Measurements from ENCODE around the gene PLA2G15.

Gene PLA2G15
- total RNA-seq: 5.4 to 14.7 (median 9.0) reads per million in 9 experiments

GRCh38 chr16:68244903-68245853 lies at the start of gene PLA2G15:
Gene PLA2G15, plus strand, starts transcription at chr16:68245373. Its CDS starts 54 bp downstream, at chr16:68245427.
- Mint-ChIP-seq H3K4me3 (peak within 1 kb of the TSS; percentile 99), H3K27ac (peak within 1 kb of the TSS; percentile 85 to 95), H3K36me3 (ENCODE audit: insufficient read depth) (peaks cover 29% of the 10 kb centered on the region), H3K9me3 (no peaks in the 10 kb centered on the region), H3K27me3 (no peaks in the 10 kb centered on the region), H3K4me1 (ENCODE audit: low read depth in 2 of 2) (peaks cover 14 to 22% of the 10 kb centered on the region in 2 donors)
- peak; percentile 96 for ATAC-seq (replicated peaks)
- peak; percentile 92 to 97 (median 95) for DNase-seq

- no peak for DNase-seq
- Mint-ChIP-seq H3K9me3 (no peaks in the 10 kb centered on the region), H3K36me3 (ENCODE audit: insufficient read depth) (peaks cover 40% of the 10 kb centered on the region)
Observed at GRCh38 chr16:68197250-68197649, 47.9 kb upstream of the PLA2G15 start.

GRCh38 chr16:68200088-68200783 lies 44.9 kb upstream of the PLA2G15 start:
- Mint-ChIP-seq H3K27me3 (no peaks in the 10 kb centered on the region), H3K4me3 (no peak overlapping the region), H3K9me3 (no peaks in the 10 kb centered on the region), H3K4me1 (ENCODE audit: low read depth in 2 of 2) (peaks cover 7 to 21% of the 10 kb centered on the region in 2 donors), H3K36me3 (ENCODE audit: insufficient read depth) (peaks cover 52% of the 10 kb centered on the region), H3K27ac (peak overlapping the region; percentile 56 to 80)
- DNase-seq (no peak), ATAC-seq (replicated peaks) (peak; percentile 39)

More at GRCh38 chr16:68197250-68197649, 47.9 kb upstream of the PLA2G15 start:
- no peaks in the 10 kb centered on the region for H3K27me3 Mint-ChIP-seq
- peaks cover 7 to 28% of the 10 kb centered on the region in 2 donors for H3K4me1 Mint-ChIP-seq (ENCODE audit: low read depth in 2 of 2)
- H3K27ac Mint-ChIP-seq: no peak overlapping the region
- no peak for ATAC-seq (replicated peaks)
- no peak overlapping the region for H3K4me3 Mint-ChIP-seq

GRCh38 chr16:68202091-68202519 lies 43.1 kb upstream of the PLA2G15 start:
- DNase-seq (no peak), ATAC-seq (replicated peaks) (no peak)
- Mint-ChIP-seq H3K36me3 (ENCODE audit: insufficient read depth) (peaks cover 49% of the 10 kb centered on the region), H3K27ac (peak overlapping the region; percentile 6 to 60), H3K4me1 (ENCODE audit: low read depth in 2 of 2) (peaks cover 7 to 21% of the 10 kb centered on the region in 2 donors), H3K27me3 (no peaks in the 10 kb centered on the region), H3K4me3 (no peak overlapping the region), H3K9me3 (no peaks in the 10 kb centered on the region)

- Mint-ChIP-seq H3K27me3 (no peaks in the 10 kb centered on the region), H3K27ac (no peak overlapping the region), H3K4me1 (ENCODE audit: low read depth in 2 of 2) (peaks cover 9 to 18% of the 10 kb centered on the region in 2 donors), H3K4me3 (no peak overlapping the region), H3K9me3 (no peaks in the 10 kb centered on the region), H3K36me3 (ENCODE audit: insufficient read depth) (peaks cover 50% of the 10 kb centered on the region)
- ATAC-seq (replicated peaks) (no peak), DNase-seq (no peak)
Observed at GRCh38 chr16:68206245-68206644, 38.9 kb upstream of the PLA2G15 start.

- DNase-seq (no peak), ATAC-seq (replicated peaks) (no peak)
- peaks cover 43% of the 10 kb centered on the region for H3K36me3 Mint-ChIP-seq (ENCODE audit: insufficient read depth)
- H3K27me3 Mint-ChIP-seq: no peaks in the 10 kb centered on the region
- peaks cover 12 to 38% of the 10 kb centered on the region in 2 donors for H3K4me1 Mint-ChIP-seq (ENCODE audit: low read depth in 2 of 2)
- H3K9me3 Mint-ChIP-seq: no peaks in the 10 kb centered on the region
- no peak overlapping the region for H3K4me3 Mint-ChIP-seq
- peak overlapping the region; percentile 29 to 79 for H3K27ac Mint-ChIP-seq
Observed at GRCh38 chr16:68214726-68215125, 30.4 kb upstream of the PLA2G15 start.

GRCh38 chr16:68215302-68215701 lies 29.9 kb upstream of the PLA2G15 start:
- DNase-seq (no peak), ATAC-seq (replicated peaks) (no peak)
- Mint-ChIP-seq H3K4me3 (no peak overlapping the region), H3K27ac (peak overlapping the region; percentile 1 to 79), H3K36me3 (ENCODE audit: insufficient read depth) (peaks cover 45% of the 10 kb centered on the region), H3K27me3 (no peaks in the 10 kb centered on the region), H3K9me3 (no peaks in the 10 kb centered on the region), H3K4me1 (ENCODE audit: low read depth in 2 of 2) (peaks cover 16 to 43% of the 10 kb centered on the region in 2 donors)

- Mint-ChIP-seq H3K27me3 (no peaks in the 10 kb centered on the region), H3K4me1 (ENCODE audit: low read depth in 2 of 2) (peaks cover 12 to 33% of the 10 kb centered on the region in 2 donors), H3K36me3 (ENCODE audit: insufficient read depth) (peaks cover 53% of the 10 kb centered on the region), H3K4me3 (no peak overlapping the region), H3K27ac (peak overlapping the region; percentile 12 to 26), H3K9me3 (no peaks in the 10 kb centered on the region)
- ATAC-seq (replicated peaks) (no peak), DNase-seq (no peak)
Observed at GRCh38 chr16:68216240-68216639, 28.9 kb upstream of the PLA2G15 start.

- no peaks in the 10 kb centered on the region for H3K9me3 Mint-ChIP-seq
- H3K36me3 Mint-ChIP-seq (ENCODE audit: insufficient read depth): peaks cover 60% of the 10 kb centered on the region
- H3K27me3 Mint-ChIP-seq: no peaks in the 10 kb centered on the region
- DNase-seq (no peak), ATAC-seq (replicated peaks) (no peak)
- peaks cover 8 to 22% of the 10 kb centered on the region in 2 donors for H3K4me1 Mint-ChIP-seq (ENCODE audit: low read depth in 2 of 2)
- no peak overlapping the region for H3K4me3 Mint-ChIP-seq
- no peak overlapping the region for H3K27ac Mint-ChIP-seq
Observed at GRCh38 chr16:68217506-68217905, 27.7 kb upstream of the PLA2G15 start.

- H3K9me3 Mint-ChIP-seq: no peaks in the 10 kb centered on the region
- no peak for DNase-seq
- peak; percentile 91 for ATAC-seq (replicated peaks)
- peaks cover 8 to 24% of the 10 kb centered on the region in 2 donors for H3K4me1 Mint-ChIP-seq (ENCODE audit: low read depth in 2 of 2)
- peak overlapping the region; percentile 78 to 84 for H3K27ac Mint-ChIP-seq
- H3K36me3 Mint-ChIP-seq (ENCODE audit: insufficient read depth): peaks cover 66% of the 10 kb centered on the region
- peak overlapping the region in 1 of 2 donors; percentile 44 for H3K4me3 Mint-ChIP-seq
- H3K27me3 Mint-ChIP-seq: no peaks in the 10 kb centered on the region
Observed at GRCh38 chr16:68219725-68220351, 25.3 kb upstream of the PLA2G15 start.

GRCh38 chr16:68223072-68223471 lies 22.1 kb upstream of the PLA2G15 start:
- peaks cover 69% of the 10 kb centered on the region for H3K36me3 Mint-ChIP-seq (ENCODE audit: insufficient read depth)

GRCh38 chr16:68226116-68226515 lies 19.1 kb upstream of the PLA2G15 start:
- Mint-ChIP-seq H3K4me3 (no peak overlapping the region), H3K27ac (peak overlapping the region in 1 of 2 donors; percentile 35), H3K4me1 (ENCODE audit: low read depth in 2 of 2) (peaks cover 6 to 22% of the 10 kb centered on the region in 2 donors), H3K9me3 (no peaks in the 10 kb centered on the region), H3K36me3 (ENCODE audit: insufficient read depth) (peaks cover 63% of the 10 kb centered on the region), H3K27me3 (no peaks in the 10 kb centered on the region)
- ATAC-seq (replicated peaks) (no peak), DNase-seq (no peak)

More at GRCh38 chr16:68223072-68223471, 22.1 kb upstream of the PLA2G15 start:
- peaks cover 9 to 24% of the 10 kb centered on the region in 2 donors for H3K4me1 Mint-ChIP-seq (ENCODE audit: low read depth in 2 of 2)
- H3K27ac Mint-ChIP-seq: no peak overlapping the region
- no peak for ATAC-seq (replicated peaks)
- no peaks in the 10 kb centered on the region for H3K27me3 Mint-ChIP-seq
- no peaks in the 10 kb centered on the region for H3K9me3 Mint-ChIP-seq
- DNase-seq: no peak
- H3K4me3 Mint-ChIP-seq: no peak overlapping the region
